Ramos (cell line): Measurements from ENCODE around the gene FAT1.

Source experiments
- in situ Hi-C: fragments of 300-500 bp; cut with MboI; formaldehyde crosslinking; loops from one replicate; pipeline ENCODE4 v1.14.3; 2022; ENCODE audit warnings: low sequenced_read_pairs; ENCODE audit not compliant: unreplicated experiment

The FAT1 gene

DNA sequence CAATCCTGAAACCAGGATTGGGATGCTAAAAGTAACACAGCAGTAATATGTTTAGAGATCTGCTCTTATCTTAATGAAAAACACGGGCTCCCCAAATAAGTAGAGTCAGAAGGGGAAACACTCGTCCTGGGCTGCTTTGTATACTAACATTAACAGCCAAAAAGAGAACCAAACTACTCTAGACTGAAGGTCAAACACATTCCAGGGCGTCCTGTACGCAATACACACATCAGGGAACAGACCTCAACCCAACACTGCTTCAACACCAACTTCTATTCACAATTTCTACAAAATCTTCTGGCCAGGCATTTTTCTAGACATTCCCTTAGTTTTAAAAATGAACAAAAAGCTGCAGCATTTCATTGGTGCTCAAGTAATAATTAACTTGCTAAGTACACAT lies 21.4 kb downstream of the FAT1 start:
- in situ Hi-C loops = no loop called here

DNA sequence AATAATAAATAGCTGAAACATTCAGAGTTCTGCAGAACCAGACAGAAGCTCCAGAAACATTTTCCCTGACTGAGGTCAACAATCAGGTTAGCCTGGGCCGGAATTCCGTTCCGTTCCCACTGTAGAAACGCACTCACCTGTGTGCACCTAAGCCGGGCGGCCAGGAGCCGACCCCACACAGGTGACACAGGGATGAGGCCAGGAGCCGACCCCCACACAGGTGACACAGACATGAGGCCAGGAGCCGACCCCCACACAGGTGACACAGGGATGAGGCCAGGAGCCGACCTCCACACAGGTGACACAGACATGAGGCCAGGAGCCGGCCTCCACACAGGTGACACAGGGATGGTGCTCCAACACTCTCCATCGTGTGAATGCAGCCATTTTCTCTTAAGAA lies 21.9 kb downstream of the FAT1 start:
- in situ Hi-C loops = no loop called here

DNA sequence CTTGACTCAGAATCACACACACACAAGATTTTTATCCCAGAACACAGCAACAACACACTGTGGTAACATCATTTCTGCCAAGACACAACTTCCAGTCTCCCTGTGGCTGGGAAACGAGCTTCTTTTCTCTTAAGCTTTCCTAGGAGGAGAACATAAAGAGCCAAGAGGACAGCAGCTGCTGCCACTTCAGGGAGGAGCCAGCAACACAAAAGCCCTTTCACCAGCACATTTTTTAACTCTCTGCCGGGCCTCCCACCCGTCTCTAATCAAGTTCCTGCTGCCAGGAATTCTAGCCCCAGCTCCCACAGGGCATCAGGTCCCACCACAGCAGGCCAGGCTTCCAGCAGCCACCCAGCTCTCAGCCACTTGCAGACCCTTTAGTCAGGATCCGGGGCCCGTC lies 22.4 kb downstream of the FAT1 start:
- in situ Hi-C loops = no loop called here

DNA sequence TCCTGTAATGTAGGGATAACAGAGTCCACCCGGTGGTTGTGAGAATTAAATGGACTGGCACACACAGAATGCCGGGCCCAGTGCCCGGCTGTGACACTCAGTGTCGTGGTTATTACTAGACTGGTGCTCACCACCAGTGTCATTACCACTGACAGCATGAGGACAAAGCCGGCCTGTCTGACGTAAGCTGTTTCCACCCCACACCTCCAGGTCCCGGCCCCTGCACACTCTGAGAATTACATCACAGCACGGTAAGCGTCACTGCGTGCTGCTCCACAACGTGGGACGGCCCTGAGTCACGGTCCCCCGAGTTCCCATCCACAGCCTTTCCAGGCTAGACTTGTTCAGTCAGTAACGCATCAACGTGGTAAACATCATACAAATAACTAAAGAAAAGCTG lies 22.9 kb downstream of the FAT1 start:
- in situ Hi-C loops = no loop called here

DNA sequence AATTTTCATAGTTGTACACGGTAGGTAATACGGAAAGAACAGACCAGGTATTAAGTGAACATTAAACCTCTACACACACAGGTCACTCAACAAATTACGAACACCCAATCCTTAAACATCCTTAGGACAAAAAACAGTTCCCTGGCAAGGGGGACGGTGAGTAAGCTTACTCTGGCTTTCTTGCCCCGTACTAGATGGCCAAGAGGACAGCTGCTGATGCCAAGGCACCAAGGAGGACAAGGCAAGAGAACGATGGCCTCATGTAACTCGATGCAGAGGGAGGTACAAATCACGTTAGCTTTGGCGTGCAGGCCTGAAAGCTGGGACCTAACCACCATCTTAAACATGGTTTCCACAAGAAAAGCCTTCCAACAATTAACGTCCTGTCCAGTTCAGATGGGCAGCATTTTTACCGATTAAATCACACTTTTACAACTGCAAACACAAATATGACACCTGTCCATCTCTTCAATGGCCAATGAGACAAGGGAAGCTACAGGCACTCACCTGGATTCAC lies 23.7 kb downstream of the FAT1 start:
- in situ Hi-C loops = no loop called here

DNA sequence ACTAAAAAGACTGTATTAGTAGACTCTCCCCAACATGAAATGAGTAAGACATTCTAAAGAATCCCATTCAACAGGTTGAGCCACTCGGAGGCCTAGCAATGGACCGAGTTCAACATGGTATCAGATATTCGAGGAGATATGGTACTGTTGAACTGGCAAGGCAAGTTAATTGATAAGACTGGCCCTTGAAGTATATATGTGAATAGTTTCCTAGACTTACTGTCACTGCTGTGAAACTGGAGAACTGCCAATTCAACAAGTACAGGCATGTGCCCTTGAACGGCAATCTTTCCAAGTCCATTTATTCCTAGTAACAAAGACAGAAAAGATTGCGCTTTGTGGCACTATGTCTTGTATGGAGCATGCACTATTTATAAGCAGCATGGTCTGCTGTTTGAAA lies 24.4 kb downstream of the FAT1 start:
- in situ Hi-C loops = no loop called here

DNA sequence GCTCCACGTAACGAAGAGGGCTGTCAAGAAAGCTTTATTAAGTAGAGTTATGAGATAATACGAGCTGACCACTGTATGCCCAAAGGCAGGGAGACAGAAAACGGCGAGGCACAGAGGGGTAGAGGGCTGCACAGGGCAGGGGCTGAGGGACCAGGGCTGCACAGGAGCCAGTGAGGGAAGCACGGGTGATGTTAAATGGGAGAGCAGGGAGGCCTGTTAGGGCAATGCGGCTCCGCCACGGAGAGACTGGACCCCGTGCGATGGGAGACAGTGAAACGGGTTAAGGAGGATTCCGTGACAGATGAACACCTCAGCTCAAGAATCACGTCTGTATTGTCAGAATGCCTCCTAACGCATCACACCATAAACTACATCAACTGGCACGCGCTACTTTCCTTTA lies 25.1 kb downstream of the FAT1 start:
- in situ Hi-C loops = no loop called here

DNA sequence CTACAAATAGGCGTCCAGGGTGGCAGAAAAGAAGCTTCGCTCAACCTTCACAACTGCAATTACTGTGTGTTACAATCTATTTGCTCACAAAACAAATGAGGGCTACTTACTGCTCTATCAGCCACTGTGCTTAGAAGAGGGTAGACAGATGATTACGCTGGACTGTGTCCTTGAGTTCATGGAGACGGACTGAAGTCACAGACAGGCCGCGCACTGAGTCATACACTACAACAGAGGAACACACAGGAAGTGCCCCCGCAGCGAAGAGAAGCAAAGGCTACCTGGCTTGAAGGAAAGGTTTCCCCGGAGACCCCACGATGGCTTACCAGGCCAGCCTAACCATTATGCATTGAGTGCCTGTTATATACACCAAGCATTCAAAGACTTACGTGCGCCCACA lies 25.6 kb downstream of the FAT1 start:
- in situ Hi-C loops = no loop called here

DNA sequence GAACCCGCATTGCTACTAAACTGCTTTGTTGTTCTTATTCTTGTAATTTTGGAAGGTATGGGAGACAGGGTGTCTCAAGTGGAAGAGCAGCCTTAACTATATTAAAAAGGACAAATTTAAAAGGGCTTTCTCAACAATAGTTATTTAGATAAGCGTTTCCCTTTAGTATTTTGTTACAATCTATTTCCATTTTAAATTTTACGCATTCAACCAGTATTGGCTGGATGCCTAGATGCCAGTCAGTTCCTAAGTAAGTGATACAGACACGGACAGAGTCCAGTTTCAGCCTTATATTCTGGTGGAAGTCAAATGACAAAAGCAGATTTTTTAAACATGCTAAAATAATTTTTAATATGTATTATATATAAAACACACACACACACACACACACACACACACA lies 28.3 kb downstream of the FAT1 start:
- in situ Hi-C loops = no loop called here

DNA sequence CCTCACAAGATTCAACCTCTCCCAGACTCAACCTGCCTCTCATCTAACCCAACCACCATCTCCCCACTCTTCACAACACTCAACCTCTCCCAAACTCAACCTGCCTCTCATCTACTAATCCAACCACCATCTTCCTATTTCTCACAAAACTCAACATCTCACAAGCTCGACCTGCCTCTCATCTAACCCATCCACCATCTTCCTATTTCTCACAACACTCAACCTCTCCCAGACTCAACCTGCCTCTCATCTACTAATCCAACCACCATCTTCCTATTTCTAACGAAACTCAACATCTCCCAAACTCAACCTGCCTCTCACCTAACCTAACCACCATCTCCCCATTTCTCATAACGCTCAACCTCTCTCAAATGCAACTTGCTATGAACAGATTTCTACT lies 29.8 kb downstream of the FAT1 start:
- in situ Hi-C loops = no loop called here

DNA sequence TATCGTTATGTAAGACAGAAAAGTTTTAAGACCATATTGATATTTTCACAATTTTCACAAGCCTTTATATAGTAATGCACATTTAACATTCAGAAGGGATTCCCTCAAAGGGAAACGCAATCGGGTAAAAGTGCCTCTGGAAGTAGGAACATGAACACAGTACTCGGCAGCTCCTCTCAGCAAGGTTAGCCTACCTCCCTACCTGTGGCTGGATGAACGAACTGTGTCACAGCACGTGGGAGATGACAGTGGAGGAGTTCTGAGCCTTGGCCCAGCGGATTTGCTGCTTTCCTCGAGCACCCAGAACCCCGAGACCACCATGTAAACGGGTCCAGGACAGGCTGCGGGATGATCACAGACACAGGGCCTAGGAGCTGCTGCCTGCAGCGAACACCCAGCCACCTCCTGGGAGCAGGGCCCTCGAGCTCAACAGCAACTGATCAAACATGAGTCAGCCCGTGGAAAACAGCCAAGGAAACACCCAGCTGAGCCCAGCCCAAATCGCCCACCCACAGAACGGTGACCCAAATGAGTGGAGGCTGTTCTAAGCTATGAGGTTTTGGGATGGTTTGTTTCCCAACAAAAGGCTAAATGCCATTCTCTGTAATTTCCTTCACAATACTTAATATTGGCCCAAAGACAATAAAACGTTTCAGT lies 30.4 kb downstream of the FAT1 start:
- in situ Hi-C loops = no loop called here

DNA sequence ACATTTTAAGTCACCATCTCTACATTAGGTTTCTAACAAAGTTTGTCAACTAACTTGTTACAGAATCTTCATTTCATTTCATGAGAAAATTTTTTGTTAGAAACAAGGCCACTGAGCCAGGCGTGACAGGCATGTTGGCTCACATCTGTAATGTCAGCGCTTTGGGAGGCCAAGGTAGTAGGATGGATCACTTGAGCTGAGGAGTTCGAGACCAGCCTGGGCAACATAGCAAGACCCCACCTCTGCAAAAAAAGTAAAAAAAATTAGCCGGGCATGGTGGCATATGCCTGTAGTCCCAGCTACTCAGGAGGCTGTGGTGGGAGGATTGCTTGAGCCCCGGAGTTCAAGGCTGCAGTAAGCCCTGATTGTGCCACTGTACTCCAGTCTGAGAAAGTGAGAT lies 32.3 kb downstream of the FAT1 start:
- in situ Hi-C loops = no loop called here

DNA sequence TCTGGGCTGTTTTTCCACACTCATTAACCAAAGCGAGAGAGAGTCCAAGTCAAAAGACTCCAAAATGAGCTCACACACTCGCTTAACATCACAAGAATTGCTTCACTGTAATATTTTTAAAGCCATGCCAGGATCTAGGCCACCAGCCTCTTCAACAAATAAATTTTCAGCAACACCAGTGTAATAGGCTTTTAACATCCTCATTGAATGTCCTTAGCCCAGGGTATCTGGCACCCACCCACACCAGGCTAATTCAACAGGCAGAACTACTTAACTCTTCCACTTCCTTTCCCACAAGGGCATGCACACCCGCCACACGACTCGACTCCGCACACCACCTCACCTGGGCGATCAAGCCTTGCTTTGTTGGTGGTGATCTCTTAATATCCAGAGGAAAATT lies 34.2 kb downstream of the FAT1 start:
- in situ Hi-C loops = no loop called here

DNA sequence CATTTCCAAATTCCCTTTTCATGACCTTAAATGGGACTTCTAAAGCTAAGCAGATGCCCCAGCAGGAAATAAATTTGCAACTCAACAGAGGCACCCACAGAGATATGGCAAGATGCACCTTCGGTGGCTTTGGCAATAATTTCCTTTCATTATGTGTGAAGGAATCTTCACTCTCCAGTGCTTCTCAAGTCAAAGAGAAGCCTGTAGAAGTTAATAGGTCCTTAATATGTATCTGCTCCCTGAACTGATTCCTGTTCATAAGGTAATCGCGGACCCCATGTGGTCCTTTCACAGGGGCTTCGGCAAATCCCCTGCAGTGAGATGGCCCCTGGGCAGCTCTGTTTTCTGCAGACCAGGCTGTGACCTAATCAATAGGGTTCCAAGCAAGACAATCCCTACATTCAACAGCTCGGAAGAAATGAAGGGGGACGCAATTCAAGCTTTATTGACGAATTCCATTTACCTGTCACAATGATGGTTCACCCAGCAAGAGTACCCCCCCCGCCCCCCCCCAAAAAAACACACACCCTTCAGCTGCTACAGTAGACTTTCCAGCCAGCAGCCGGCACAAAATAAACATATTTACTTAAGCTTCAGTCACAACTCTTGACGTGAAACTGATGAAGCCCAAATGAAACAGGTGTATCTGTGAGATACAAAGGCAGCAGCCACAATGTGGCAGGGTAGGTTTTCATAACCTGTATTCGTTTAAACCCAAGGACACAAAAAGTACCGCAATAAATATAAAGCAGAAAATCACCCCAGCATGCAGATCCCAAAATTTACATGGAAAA lies 35.3 kb downstream of the FAT1 start:
- in situ Hi-C loops = no loop called here

DNA sequence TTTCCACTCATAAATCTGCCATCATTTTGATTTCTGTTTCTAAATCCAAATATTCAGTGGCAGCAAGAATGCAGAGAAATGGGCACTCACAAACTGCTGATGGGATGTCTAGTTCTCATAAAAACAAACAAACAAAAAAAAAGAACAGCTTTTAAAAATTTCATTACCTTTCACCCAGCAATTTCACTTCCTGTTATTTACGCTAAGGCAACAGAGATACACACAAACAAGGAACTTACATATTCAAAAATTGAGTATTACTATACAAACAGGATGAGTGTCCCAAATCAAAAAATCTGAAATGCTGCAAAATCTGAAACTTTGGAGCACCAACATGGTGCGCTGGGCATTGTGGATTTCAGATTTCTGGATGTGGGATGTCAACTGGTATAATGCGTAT lies 36.4 kb downstream of the FAT1 start:
- in situ Hi-C loops = no loop called here

DNA sequence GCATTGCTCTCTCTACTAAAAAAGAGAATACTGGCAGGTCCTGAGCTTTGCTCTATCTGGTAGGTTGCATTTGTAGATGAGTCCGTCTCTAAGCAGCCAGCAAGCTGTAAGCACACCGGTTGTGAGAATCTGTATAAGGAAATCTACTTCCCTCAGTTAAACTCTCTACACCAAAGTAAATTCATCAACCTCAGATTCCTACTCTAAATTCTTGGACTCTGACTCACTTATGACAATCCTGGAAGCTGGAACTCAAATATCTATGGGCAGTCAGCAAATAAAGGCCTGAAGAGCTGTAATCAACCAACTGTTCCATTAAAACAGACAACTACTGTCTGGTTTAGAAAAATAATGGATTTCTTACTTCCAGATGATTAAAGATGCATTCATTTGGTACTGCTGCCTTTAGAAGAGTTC lies 37.9 kb downstream of the FAT1 start:
- in situ Hi-C loops = no loop called here

DNA sequence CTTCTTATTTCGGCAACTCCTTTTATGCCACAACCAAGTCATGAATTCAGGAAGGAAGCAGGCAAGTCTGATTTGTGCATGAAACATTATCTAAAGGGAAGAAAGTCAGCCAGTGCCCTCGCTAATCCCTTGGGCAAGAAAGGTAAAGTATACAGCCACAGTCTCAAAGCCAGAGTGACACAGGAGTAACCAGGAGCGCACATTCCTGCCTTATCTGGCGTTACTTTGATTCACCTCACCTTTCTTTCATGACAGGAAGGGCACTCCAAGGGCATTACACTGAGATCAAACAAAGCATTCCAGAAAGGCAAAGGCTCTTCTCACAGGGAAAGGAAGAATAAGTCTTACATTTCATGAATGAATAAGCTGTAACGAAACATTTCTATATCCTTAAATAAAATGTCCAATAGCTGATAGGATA lies 38.8 kb downstream of the FAT1 start:
- in situ Hi-C loops = no loop called here

DNA sequence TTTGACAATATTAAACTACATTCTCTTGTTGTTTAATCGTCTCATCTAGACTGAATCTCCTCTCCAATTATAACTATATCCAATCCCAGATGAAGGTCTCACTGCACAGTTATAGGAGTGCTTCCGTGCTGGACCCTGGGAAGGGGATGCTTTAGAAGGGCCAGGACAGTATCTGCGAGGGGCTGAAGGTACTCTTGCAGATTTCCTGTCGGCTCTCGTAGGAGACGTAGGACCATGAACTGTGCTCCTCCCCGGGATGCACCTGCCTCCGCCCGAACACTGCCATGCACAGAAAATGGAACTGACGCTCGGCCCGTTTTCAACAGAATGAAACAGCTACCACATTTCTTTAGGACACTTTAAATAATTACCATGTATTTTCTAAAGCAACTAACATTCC lies 39.4 kb downstream of the FAT1 start:
- in situ Hi-C loops = no loop called here

DNA sequence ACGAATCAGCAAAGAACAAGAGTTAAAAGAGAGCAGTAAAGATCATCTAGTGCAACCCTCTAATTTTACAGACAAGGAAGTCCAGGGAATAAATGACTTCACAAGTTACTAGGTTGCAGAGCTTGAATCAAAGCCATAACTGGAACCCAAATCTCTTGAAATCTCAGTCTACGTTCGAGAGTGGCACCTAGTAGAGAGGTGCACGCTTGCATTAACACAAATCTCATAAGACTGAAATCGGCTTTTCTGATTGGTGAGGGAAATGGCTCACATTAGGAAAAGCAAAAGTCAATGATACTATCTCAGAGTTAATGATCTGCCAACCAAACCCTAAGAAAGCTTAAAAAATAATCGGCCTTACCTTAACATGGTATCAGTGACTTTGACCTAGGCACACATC lies 43.0 kb downstream of the FAT1 start:
- in situ Hi-C loops = no loop called here

DNA sequence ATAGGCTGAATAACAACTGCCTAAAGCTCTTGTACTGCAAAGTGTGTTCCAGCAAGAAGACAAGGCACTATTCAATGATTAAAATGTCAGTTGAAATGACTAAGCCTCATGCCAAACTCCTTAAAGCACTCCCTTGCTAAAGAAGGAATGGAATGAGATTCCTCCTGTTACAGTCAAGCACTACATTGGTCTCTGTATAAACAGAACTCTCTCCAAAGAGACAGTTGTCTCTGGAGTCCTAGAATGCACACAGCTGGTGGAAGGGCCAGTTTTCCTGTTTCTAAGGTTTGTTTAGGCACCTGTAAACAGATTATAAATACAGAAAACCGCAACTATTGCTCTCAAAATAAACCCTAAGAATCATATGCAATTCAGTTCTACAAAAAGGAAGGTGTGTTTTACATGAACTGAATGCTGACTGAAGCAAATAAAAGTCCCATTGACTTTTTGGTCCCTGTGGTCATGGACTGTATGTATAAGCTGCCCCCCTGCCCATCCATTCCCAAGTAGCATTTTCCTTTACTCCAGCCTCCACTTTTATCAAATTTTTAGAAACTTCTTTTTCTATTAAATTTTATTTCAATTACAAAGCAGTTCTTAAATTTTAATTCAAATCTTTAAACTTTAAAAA lies 47.0 kb downstream of the FAT1 start:
- in situ Hi-C loops = no loop called here

DNA sequence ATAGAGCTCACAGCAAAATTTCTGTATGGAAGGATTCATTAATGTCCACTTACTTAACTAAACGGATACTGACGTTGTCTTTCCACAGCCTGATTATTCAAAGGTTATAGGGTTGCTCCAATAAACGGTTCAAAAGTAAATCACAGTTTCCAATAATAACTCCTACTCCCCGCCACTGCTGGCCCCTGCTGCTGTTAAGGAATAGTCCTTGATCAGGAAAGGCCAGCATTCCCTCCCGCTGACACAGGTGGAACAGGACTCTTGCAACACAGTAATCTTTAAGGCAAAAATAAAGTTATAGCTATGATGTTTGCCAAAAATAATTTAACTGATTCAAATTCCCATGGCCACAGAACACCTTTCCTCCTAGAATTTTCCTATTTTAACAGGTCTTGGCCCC lies 53.9 kb downstream of the FAT1 start:
- in situ Hi-C loops = no loop called here
